Measurements from ENCODE around the gene WWOX.

The WWOX gene

GRCh38 chr16:79169239-79169638, 1069.8 kb downstream of the WWOX start:
- H3K23ac ChIP-seq (ENCODE audit: low read length), result no peak overlapping the region

GRCh38 chr16:79170555-79171246, 1071.2 kb downstream of the WWOX start:
- DNase-seq, result no peak
- Histone ChIP-seq H3K36me3 (ENCODE audit: control insufficient read depth, insufficient read depth, low read length) (no peaks in the 10 kb centered on the region), H3K27me3 (ENCODE audit: insufficient read depth, low read length, poor library complexity) (no peaks in the 10 kb centered on the region), H2AK5ac (ENCODE audit: low read length) (no peak overlapping the region), H3K79me2 (ENCODE audit: control insufficient read depth, insufficient read depth, low read length) (no peaks in the 10 kb centered on the region), H2BK15ac (replicated peaks; ENCODE audit: low read depth) (no peak overlapping the region), H3K4me3 (ENCODE audit: low read length) (no peak overlapping the region), H3K4me2 (ENCODE audit: low read length) (no peak overlapping the region), H3K9ac (ENCODE audit: low read length) (no peak overlapping the region), H3K56ac (ENCODE audit: low read length) (no peak overlapping the region), H3K79me1 (ENCODE audit: low read length) (no peaks in the 10 kb centered on the region), H4K5ac (ENCODE audit: low read length) (no peak overlapping the region), H3K27ac (ENCODE audit: low read depth, low read length) (no peak overlapping the region), H2BK5ac (ENCODE audit: low read length) (no peak overlapping the region), H3K4me1 (ENCODE audit: control insufficient read depth, low read depth, low read length) (peaks cover 5% of the 10 kb centered on the region), H3K18ac (ENCODE audit: low read length) (no peak overlapping the region), H3K4ac (ENCODE audit: low read depth, low read length) (no peak overlapping the region), H2BK120ac (ENCODE audit: low read depth, low read length) (no peak overlapping the region), H3K23ac (ENCODE audit: low read length) (no peak overlapping the region), H4K8ac (ENCODE audit: low read depth, low read length) (no peak overlapping the region)
- no CpG with 5 or more reads among the region's 7 CpGs for WGBS (ENCODE audit: extremely low coverage, insufficient coverage, low lambda C conversion rate)

More at GRCh38 chr16:79169239-79169638, 1069.8 kb downstream of the WWOX start:
- no CpG with 5 or more reads among the region's 2 CpGs for WGBS (ENCODE audit: extremely low coverage, insufficient coverage, low lambda C conversion rate)
- no peaks in the 10 kb centered on the region for H3K79me1 ChIP-seq (ENCODE audit: low read length)
- peaks cover 4% of the 10 kb centered on the region for H3K4me1 ChIP-seq (ENCODE audit: control insufficient read depth, low read depth, low read length)
- H3K9ac ChIP-seq (ENCODE audit: low read length), result no peak overlapping the region
- H2BK5ac ChIP-seq (ENCODE audit: low read length), result peak overlapping the region; percentile 23
- H3K4me2 ChIP-seq (ENCODE audit: low read length), result no peak overlapping the region
- no peaks in the 10 kb centered on the region for H3K27me3 ChIP-seq (ENCODE audit: insufficient read depth, low read length, poor library complexity)
- H3K79me2 ChIP-seq (ENCODE audit: control insufficient read depth, insufficient read depth, low read length), result no peaks in the 10 kb centered on the region
- no peak overlapping the region for H3K4ac ChIP-seq (ENCODE audit: low read depth, low read length)
- H4K5ac ChIP-seq (ENCODE audit: low read length), result no peak overlapping the region
- no peak overlapping the region for H4K8ac ChIP-seq (ENCODE audit: low read depth, low read length)
- no peak overlapping the region for H3K4me3 ChIP-seq (ENCODE audit: low read length)
- H3K56ac ChIP-seq (ENCODE audit: low read length), result no peak overlapping the region
- peak overlapping the region; percentile 65 for H3K18ac ChIP-seq (ENCODE audit: low read length)
- no peak overlapping the region for H2BK120ac ChIP-seq (ENCODE audit: low read depth, low read length)
- peak; percentile 95 for DNase-seq
- H2BK15ac ChIP-seq (replicated peaks; ENCODE audit: low read depth), result no peak overlapping the region
- no peak overlapping the region for H2AK5ac ChIP-seq (ENCODE audit: low read length)
- no peaks in the 10 kb centered on the region for H3K36me3 ChIP-seq (ENCODE audit: control insufficient read depth, insufficient read depth, low read length)
- no peak overlapping the region for H3K27ac ChIP-seq (ENCODE audit: low read depth, low read length)

GRCh38 chr16:79171504-79171903, 1072.0 kb downstream of the WWOX start:
- Histone ChIP-seq H3K27ac (ENCODE audit: low read depth, low read length) (no peak overlapping the region), H2BK5ac (ENCODE audit: low read length) (no peak overlapping the region)
- no CpG with 5 or more reads among the region's 4 CpGs for WGBS (ENCODE audit: extremely low coverage, insufficient coverage, low lambda C conversion rate)

GRCh38 chr16:79171931-79172705, 1072.7 kb downstream of the WWOX start:
- H3K4ac ChIP-seq (ENCODE audit: low read depth, low read length), result no peak overlapping the region
- no peak overlapping the region for H4K5ac ChIP-seq (ENCODE audit: low read length)
- no peaks in the 10 kb centered on the region for H3K36me3 ChIP-seq (ENCODE audit: control insufficient read depth, insufficient read depth, low read length)
- H3K23ac ChIP-seq (ENCODE audit: low read length), result no peak overlapping the region
- H4K8ac ChIP-seq (ENCODE audit: low read depth, low read length), result no peak overlapping the region
- H3K4me3 ChIP-seq (ENCODE audit: low read length), result no peak overlapping the region
- H3K79me2 ChIP-seq (ENCODE audit: control insufficient read depth, insufficient read depth, low read length), result no peaks in the 10 kb centered on the region
- H3K18ac ChIP-seq (ENCODE audit: low read length), result no peak overlapping the region
- no peaks in the 10 kb centered on the region for H3K79me1 ChIP-seq (ENCODE audit: low read length)
- DNase-seq, result no peak
- H2BK15ac ChIP-seq (replicated peaks; ENCODE audit: low read depth), result no peak overlapping the region
- no peak overlapping the region for H3K27ac ChIP-seq (ENCODE audit: low read depth, low read length)
- H2BK5ac ChIP-seq (ENCODE audit: low read length), result no peak overlapping the region
- WGBS (ENCODE audit: extremely low coverage, insufficient coverage, low lambda C conversion rate), result no CpG with 5 or more reads among the region's 15 CpGs
- no peak overlapping the region for H3K56ac ChIP-seq (ENCODE audit: low read length)
- H2BK120ac ChIP-seq (ENCODE audit: low read depth, low read length), result no peak overlapping the region
- no peak overlapping the region for H3K9ac ChIP-seq (ENCODE audit: low read length)
- no peak overlapping the region for H3K4me2 ChIP-seq (ENCODE audit: low read length)
- H3K4me1 ChIP-seq (ENCODE audit: control insufficient read depth, low read depth, low read length), result peaks cover 9% of the 10 kb centered on the region
- no peaks in the 10 kb centered on the region for H3K27me3 ChIP-seq (ENCODE audit: insufficient read depth, low read length, poor library complexity)
- H2AK5ac ChIP-seq (ENCODE audit: low read length), result no peak overlapping the region

More at GRCh38 chr16:79171504-79171903, 1072.0 kb downstream of the WWOX start:
- H2AK5ac ChIP-seq (ENCODE audit: low read length), result no peak overlapping the region
- H4K5ac ChIP-seq (ENCODE audit: low read length), result no peak overlapping the region
- no peak overlapping the region for H3K4me2 ChIP-seq (ENCODE audit: low read length)
- no peak overlapping the region for H3K18ac ChIP-seq (ENCODE audit: low read length)
- no peak overlapping the region for H3K9ac ChIP-seq (ENCODE audit: low read length)
- no peak overlapping the region for H3K4ac ChIP-seq (ENCODE audit: low read depth, low read length)
- H3K4me1 ChIP-seq (ENCODE audit: control insufficient read depth, low read depth, low read length), result peaks cover 9% of the 10 kb centered on the region
- H3K4me3 ChIP-seq (ENCODE audit: low read length), result no peak overlapping the region
- H3K27me3 ChIP-seq (ENCODE audit: insufficient read depth, low read length, poor library complexity), result no peaks in the 10 kb centered on the region
- no peaks in the 10 kb centered on the region for H3K36me3 ChIP-seq (ENCODE audit: control insufficient read depth, insufficient read depth, low read length)
- H3K79me1 ChIP-seq (ENCODE audit: low read length), result no peaks in the 10 kb centered on the region
- H2BK120ac ChIP-seq (ENCODE audit: low read depth, low read length), result no peak overlapping the region
- H3K23ac ChIP-seq (ENCODE audit: low read length), result no peak overlapping the region
- DNase-seq, result no peak
- no peak overlapping the region for H3K56ac ChIP-seq (ENCODE audit: low read length)
- H3K79me2 ChIP-seq (ENCODE audit: control insufficient read depth, insufficient read depth, low read length), result no peaks in the 10 kb centered on the region
- no peak overlapping the region for H2BK15ac ChIP-seq (replicated peaks; ENCODE audit: low read depth)
- no peak overlapping the region for H4K8ac ChIP-seq (ENCODE audit: low read depth, low read length)

GRCh38 chr16:79172976-79173500, 1073.6 kb downstream of the WWOX start:
- no CpG with 5 or more reads among the region's 4 CpGs for WGBS (ENCODE audit: extremely low coverage, insufficient coverage, low lambda C conversion rate)
- H3K79me2 ChIP-seq (ENCODE audit: control insufficient read depth, insufficient read depth, low read length), result no peaks in the 10 kb centered on the region

More at GRCh38 chr16:79172976-79173500, 1073.6 kb downstream of the WWOX start:
- Histone ChIP-seq H3K4ac (ENCODE audit: low read depth, low read length) (no peak overlapping the region), H4K5ac (ENCODE audit: low read length) (no peak overlapping the region), H4K8ac (ENCODE audit: low read depth, low read length) (no peak overlapping the region), H2BK5ac (ENCODE audit: low read length) (no peak overlapping the region), H3K27ac (ENCODE audit: low read depth, low read length) (no peak overlapping the region), H3K4me3 (ENCODE audit: low read length) (no peak overlapping the region), H2AK5ac (ENCODE audit: low read length) (no peak overlapping the region), H2BK120ac (ENCODE audit: low read depth, low read length) (no peak overlapping the region), H3K36me3 (ENCODE audit: control insufficient read depth, insufficient read depth, low read length) (no peaks in the 10 kb centered on the region), H3K4me1 (ENCODE audit: control insufficient read depth, low read depth, low read length) (peaks cover 9% of the 10 kb centered on the region), H2BK15ac (replicated peaks; ENCODE audit: low read depth) (no peak overlapping the region), H3K23ac (ENCODE audit: low read length) (no peak overlapping the region), H3K56ac (ENCODE audit: low read length) (no peak overlapping the region), H3K18ac (ENCODE audit: low read length) (no peak overlapping the region), H3K27me3 (ENCODE audit: insufficient read depth, low read length, poor library complexity) (no peaks in the 10 kb centered on the region), H3K79me1 (ENCODE audit: low read length) (no peaks in the 10 kb centered on the region), H3K9ac (ENCODE audit: low read length) (no peak overlapping the region), H3K4me2 (ENCODE audit: low read length) (no peak overlapping the region)
- no peak for DNase-seq

Data from mesendoderm (in vitro differentiated cells).